HG03066 (cell line): ENCODE data around the gene IGFBP1.
"Not testable (repeated sequence)": the region's sequence is repeated elsewhere in the genome, so short reads cannot be mapped to it uniquely, and the experiment has no call there.

Experiments used
- ATAC-seq: cut with Tn5 transposase; IDR thresholded peaks from one replicate; pipeline ENCODE4 v1.9.1; 2021; ENCODE audit warnings: low read depth; ENCODE audit not compliant: unreplicated experiment

The IGFBP1 gene

GRCh38 chr7:45930967-45931366, 42.7 kb downstream of the IGFBP1 start:
- no peak for ATAC-seq

- ATAC-seq: no peak
Measured at GRCh38 chr7:45937301-45937700, 49.0 kb downstream of the IGFBP1 start.

- ATAC-seq: no peak
Measured at GRCh38 chr7:45937862-45938261, 49.6 kb downstream of the IGFBP1 start.

- no peak for ATAC-seq
Measured at GRCh38 chr7:45938626-45939302, 50.5 kb downstream of the IGFBP1 start.

GRCh38 chr7:45939574-45939973, 51.3 kb downstream of the IGFBP1 start:
- ATAC-seq: no peak

GRCh38 chr7:45940237-45940781, 52.0 kb downstream of the IGFBP1 start:
- ATAC-seq: not testable (repeated sequence)

GRCh38 chr7:45940939-45941338, 52.7 kb downstream of the IGFBP1 start:
- no peak for ATAC-seq
